Fibroblast of skin of scalp (primary cell): Measurements from ENCODE around the gene ABR.
"Not testable (repeated sequence)": the region's sequence is repeated elsewhere in the genome, so short reads cannot be mapped to it uniquely, and the experiment has no call there.

Source experiments
- DNase-seq: peaks from one replicate; pipeline ENCODE4 v3.0.0-alpha.2; 2013

Gene ABR

GRCh38 chr17:1005361-1005946 is 174.3 kb downstream of the ABR start:
- DNase-seq: peak; percentile 61

DNA sequence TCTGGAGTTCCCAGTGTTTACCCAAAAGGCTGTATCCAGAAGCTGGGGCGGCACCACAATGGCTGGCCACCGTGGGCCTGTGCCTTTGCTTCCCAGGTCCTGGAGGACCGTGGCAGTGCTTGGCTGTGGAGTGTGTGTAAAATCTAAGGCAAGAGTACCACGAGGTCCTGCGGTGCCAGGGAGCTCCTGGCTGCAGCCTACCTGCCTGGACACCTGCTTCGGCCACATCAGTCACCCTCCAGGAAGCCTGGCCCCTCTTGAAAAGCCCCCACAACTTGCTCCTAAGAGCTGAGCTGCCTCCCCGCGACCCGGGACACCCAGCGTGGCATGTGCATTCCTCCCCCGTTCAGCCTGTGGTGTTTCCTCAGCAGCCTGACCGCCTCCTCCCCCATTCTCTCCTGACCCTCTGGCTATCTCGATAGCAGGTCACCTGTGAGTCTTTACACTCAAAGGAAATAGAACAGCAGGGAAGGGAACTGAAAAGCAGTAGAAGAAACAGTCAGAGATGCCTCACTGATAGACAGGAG is 174.9 kb downstream of the ABR start:
- no peak for DNase-seq

DNA sequence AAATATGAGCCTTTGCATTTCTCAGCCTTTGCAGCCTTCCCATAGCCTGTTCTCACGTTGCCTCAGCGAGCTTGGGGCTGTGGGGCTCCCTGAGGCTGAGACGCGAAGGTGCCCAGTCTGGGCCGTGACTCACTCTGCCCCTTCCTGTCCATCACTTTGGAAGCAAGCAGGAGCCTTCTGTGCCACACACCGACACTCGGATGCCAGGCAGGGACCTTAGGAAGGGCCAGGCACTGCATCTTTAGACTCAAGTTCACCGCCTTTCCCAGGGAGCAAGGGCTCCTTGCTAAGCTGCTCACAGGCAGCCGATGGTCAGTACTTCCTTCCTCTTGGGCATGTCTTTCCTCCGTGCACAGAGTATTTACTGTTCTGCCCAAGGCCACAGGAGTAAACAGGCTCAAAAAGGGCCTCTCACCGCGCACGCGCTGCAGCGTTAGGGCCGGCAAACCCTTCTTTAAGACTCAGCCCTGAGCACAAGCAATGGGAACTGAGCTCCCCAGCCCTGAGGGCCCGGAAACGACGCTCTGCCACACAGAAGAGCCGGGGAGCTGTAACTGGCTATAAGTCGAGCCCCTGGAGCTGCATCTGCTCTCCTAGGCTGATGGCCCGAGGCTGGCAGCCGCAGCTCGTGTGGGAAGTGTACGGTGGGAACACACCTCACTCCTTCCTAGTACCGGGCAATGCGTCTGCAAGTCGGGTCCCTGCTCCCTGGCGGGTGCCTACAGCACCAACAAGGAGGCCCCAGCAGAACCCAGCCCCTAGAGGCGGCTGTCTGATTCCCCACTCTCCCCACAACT is 175.6 kb downstream of the ABR start:
- no peak for DNase-seq

DNA sequence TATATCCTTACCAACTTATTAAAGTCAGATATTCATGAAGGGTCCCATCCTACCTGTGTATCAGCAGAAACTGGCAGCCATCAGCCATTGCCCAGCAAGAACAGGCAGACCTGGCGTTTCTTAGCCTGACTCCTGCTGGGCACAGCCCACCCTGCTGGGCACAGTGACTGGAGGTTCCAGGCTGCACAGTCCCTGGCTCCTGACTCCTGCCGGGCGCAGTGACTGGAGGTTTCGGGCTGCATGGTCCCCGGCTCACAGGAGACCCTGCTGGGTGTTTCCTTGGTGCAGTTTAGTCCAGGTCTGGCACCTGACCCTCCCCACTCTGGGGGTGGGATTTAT is 176.2 kb downstream of the ABR start:
- no peak for DNase-seq

DNA sequence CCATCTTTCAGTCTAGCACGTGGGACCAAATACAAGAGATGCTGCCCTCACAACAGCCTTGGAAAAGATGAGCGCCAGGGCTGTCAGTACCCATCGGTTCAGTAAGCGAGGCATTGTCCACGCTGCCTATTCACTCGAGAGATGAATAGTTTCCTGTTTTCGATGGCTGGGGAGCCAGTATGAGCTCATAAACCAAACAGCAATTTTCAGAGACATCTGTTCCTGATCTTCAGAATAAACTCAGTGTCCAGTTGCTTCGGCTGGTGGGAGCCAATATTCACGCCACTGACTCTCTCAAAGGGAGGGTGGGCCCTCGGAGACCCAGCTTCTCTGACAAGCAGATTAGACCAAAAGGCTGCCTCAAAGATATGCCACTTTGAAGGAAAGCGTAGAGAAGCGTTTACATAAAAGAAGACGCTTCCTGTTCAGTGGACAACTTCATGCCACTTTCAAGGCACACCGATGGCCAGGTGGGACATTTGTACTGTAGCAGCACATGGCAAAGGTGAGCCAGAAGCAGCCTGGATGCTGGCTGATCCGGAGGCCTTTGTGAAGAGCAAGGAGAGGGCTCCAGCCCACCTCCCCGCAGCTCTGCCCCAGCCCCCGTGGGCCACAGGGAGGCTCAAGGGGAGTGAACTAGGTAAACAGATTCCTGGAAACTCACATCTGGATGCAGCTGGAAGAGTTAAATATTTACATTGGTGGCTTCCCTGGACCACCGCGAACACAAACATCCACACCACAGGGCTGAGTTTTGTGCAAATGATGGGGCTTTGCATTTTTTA is 176.8 kb downstream of the ABR start:
- peak; percentile 76 for DNase-seq

GRCh38 chr17:1002412-1002753 is 177.4 kb downstream of the ABR start:
- DNase-seq: peak; percentile 36

DNA sequence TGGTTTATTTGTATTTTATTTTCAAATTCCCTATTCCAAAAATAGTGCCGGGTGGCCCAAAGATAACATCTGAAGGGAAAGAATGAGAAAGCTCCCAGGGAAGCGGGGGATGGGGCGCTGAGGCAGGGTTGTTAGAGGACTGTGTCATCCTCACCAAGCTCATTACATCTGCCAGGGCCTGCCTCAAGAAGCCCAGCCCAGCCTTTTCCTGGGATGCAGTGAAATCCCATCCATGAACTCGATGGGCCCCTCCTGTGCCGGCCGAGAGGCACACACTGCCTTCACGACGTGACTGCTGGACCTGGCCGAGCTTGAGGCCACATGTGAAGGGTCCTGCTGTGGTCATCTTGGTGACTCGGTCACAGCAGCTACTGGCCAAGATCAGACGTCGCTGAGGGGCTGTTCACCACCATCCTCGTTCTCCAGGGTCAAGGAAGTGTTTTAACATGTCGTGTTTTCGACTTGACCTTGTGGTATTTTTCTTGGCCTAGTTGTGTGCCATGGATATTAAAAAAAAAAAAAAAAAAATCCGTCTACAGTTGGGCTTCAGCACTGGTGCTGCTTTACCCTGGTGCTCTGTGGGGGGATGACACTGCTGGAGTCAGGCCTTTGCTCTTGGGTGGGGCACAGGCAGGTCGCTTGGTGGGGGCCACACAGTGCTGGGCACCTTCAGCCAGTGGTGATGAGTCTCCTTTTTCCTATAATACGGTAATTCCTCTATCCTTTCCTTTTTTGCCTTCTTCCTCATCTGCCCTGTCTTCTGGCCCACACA is 178.0 kb downstream of the ABR start:
- peak; percentile 80 for DNase-seq

- DNase-seq: peak; percentile 91
These were observed 179.0 kb downstream of the ABR start for GRCh38 chr17:1000597-1001461.

GRCh38 chr17:998111-998510 is 181.7 kb downstream of the ABR start:
- no peak for DNase-seq

DNA sequence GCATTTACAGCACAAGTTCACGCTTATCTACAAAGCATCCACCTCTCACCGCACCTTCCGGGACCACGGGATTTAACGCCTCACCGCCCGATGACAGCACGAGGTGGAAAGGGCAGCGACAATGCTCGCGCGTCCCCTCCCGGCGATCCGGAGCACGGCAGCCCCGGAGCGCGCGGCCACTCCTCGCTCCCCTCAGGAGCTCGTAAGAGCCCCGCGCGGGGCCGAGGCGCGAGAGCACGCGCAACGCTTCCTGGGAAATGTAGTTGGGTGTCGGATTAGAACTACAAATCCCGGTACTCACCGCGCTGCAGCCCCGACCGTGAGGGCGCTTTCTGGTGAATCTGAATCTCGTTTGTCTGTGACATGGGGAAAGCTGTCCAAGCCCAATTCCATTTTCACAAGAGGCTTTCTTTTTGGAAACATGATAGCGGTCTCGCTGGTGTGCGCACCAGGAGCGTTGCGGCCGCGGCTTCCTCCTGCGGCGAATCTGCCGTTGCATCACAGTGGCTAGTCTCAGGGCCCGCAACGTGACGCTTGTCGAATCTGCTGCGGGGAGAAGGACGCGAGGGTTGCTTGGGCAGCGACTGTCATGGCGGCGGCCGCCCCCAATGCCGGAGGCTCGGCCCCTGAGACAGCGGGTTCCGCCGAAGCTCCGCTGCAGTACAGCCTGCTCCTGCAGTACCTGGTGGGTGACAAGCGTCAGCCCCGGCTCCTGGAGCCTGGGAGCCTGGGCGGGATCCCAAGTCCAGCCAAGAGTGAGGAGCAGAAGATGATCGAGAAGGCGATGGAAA is 183.0 kb downstream of the ABR start, which contains the start of gene TIMM22:
TIMM22 (plus strand) TSS at position 576 of the 791 bp plus-strand sequence; CDS start at position 590, 14 bp downstream.
- DNase-seq: peak; percentile 98

DNA sequence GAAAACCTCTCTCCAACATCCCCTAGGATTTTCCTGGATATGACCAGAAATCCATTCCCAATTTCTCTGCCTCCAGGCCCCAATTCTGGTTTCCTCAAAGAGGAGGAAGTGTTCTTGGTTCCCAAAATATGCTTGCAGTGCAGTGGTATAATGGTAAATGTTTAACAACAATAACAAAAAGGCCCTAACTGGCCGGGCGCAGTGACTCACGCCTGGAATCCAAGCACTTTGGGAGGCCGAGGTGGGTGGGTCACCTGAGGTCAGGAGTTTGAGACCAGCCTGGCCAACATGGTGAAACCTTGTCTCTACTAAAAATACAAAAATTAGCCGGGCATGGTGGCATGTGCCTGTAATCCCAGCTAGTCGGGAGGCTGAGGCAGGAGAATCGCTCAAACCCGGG is 184.5 kb downstream of the ABR start:
- not testable (repeated sequence) for DNase-seq

- DNase-seq: no peak
These were observed 186.8 kb downstream of the ABR start for GRCh38 chr17:992933-993332.

DNA sequence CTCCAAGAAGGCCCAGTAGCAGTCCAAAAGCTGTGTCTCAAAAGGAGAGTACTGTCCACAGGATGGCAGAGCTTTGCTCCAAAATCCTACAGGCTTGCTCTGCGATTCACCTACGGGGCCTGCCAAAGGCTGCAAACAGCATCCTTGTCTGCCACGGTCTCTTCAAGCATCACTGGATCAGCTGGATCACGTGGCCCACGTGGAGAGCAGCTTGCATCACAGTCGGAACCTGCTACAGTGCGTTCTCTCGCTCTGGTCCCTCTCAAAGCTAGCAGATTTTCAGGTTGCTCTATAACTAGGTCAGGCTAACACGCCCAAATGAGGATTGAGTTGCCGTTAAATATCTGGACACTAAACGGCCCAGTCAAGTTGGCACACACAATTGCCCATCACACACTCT is 191.2 kb downstream of the ABR start:
- DNase-seq: no peak

- no peak for DNase-seq
These were observed 191.8 kb downstream of the ABR start for GRCh38 chr17:987931-988330.

GRCh38 chr17:986322-986929 is 193.4 kb downstream of the ABR start:
- DNase-seq: no peak

DNA sequence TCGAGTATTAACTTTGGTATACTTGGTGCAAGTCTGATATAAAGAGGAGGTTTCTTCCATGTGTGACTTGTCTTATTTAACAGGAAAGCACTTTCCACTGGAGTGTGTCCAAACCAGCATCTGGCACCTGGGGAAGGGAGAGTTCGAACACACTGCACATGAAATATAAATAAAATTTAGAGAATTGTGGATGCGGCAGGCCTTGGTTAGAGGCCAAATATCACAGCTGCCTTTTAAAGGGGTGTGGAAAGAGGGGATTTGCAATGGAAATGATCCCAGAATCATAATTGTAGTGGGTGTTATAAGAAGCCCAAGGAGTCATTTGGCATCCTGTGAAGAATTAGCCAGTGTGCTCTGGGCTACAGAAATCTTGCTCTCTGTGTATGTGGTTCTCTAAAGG is 195.9 kb downstream of the ABR start:
- no peak for DNase-seq

GRCh38 chr17:981292-981658 is 198.5 kb downstream of the ABR start:
- no peak for DNase-seq

GRCh38 chr17:980406-981291 is 199.1 kb downstream of the ABR start:
- peak; percentile 87 for DNase-seq
